Measurements from ENCODE around the gene NXPE4.
"Not testable (repeated sequence)": the region's sequence is repeated elsewhere in the genome, so short reads cannot be mapped to it uniquely, and the experiment has no call there.

The NXPE4 gene

DNA sequence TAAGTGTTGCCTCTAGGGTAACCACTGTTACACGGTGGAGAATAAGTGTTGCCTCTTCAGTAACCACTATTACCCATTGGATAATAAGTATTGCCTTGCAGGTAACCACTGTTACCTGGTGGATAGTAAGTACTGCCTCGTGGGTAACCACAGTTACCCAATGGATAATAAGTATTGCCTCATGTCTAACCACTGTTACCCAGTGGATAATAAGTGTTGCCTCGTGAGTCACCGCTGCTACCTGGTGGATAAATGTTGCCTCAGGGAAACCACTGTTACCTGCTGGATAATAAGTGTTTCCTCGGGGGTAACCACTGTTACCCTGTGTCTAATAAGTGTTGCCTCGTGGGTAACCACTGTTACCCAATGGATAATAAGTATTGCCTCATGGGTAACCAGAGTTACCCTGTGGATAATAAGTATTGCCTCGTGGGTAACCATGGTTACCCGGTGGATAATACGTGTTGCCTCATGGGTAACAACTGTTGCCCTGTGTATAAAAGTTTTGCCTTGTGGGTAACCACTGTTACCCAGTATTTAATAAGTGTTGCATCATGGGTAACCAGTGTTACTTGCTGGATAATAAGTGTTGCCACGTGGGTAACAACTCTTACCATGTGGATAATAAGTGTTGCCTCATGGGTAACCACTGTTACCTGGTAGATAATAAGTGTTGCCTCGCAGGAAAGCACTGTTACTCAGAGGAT lies 12.3 kb upstream of the NXPE4 start:
- Histone ChIP-seq H4K20me1 (ENCODE audit: low read depth, low read length) (no peaks in the 10 kb centered on the region), H3K36me3 (ENCODE audit: low read length) (no peaks in the 10 kb centered on the region), H3F3A (ENCODE audit: insufficient read depth) (no peaks in the 10 kb centered on the region), H3K9ac (ENCODE audit: low read length) (no peak overlapping the region), H3K9me3 (ENCODE audit: insufficient read depth, low read length) (peaks cover 14% of the 10 kb centered on the region; the same call in 1 of the 2 replicates), H3K4me3 (ENCODE audit: insufficient read depth, low read length, poor library complexity, severe bottlenecking) (no peak overlapping the region), H3K9me2 (replicated peaks; ENCODE audit: insufficient read depth, low read length) (no peaks in the 10 kb centered on the region), H3K27me3 (ENCODE audit: low read length) (no peaks in the 10 kb centered on the region), H3K27ac (ENCODE audit: low read depth, low read length) (no peak overlapping the region), H3K4me2 (ENCODE audit: low read depth, low read length, poor library complexity, severe bottlenecking) (no peak overlapping the region), H2AFZ (ENCODE audit: low read depth, low read length, severe bottlenecking) (no peak overlapping the region), H3K79me2 (ENCODE audit: insufficient read depth, low read length) (no peaks in the 10 kb centered on the region)
- TF ChIP-seq EZH2phosphoT487 (conservative IDR thresholded peaks at IDR 0.05; ENCODE audit: low read length), result no peak
- TF ChIP-seq, protein P1, sequence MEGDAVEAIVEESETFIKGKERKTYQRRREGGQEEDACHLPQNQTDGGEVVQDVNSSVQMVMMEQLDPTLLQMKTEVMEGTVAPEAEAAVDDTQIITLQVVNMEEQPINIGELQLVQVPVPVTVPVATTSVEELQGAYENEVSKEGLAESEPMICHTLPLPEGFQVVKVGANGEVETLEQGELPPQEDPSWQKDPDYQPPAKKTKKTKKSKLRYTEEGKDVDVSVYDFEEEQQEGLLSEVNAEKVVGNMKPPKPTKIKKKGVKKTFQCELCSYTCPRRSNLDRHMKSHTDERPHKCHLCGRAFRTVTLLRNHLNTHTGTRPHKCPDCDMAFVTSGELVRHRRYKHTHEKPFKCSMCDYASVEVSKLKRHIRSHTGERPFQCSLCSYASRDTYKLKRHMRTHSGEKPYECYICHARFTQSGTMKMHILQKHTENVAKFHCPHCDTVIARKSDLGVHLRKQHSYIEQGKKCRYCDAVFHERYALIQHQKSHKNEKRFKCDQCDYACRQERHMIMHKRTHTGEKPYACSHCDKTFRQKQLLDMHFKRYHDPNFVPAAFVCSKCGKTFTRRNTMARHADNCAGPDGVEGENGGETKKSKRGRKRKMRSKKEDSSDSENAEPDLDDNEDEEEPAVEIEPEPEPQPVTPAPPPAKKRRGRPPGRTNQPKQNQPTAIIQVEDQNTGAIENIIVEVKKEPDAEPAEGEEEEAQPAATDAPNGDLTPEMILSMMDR (IDR thresholded peaks at IDR 0.05; ENCODE audit: insufficient read depth, low read length, poor library complexity, severe bottlenecking), result no peak

DNA sequence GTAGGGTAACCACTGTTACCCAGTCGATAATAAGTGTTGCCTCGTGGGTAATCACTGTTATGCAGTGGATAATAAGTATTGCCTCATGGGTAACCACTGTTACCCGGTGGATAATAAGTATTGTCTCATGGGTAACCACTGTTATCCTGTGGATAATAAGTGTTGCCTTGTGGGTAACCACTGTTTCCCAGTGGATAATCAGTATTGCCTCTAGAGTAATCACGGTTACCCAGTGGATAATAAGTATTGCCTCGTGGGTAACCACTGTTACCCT lies 11.2 kb upstream of the NXPE4 start:
- H3F3A ChIP-seq (ENCODE audit: insufficient read depth); H3K36me3 ChIP-seq (ENCODE audit: low read length); H3K9me2 ChIP-seq (replicated peaks; ENCODE audit: insufficient read depth, low read length); H3K4me3 ChIP-seq (ENCODE audit: insufficient read depth, low read length, poor library complexity, severe bottlenecking); H2AFZ ChIP-seq (ENCODE audit: low read depth, low read length, severe bottlenecking); H3K27ac ChIP-seq (ENCODE audit: low read depth, low read length); H4K20me1 ChIP-seq (ENCODE audit: low read depth, low read length); H3K4me2 ChIP-seq (ENCODE audit: low read depth, low read length, poor library complexity, severe bottlenecking); H3K9ac ChIP-seq (ENCODE audit: low read length); H3K79me2 ChIP-seq (ENCODE audit: insufficient read depth, low read length); H3K27me3 ChIP-seq (ENCODE audit: low read length): not testable (repeated sequence)
- peaks cover 14% of the 10 kb centered on the region; the same call in 1 of the 2 replicates for H3K9me3 ChIP-seq (ENCODE audit: insufficient read depth, low read length)

DNA sequence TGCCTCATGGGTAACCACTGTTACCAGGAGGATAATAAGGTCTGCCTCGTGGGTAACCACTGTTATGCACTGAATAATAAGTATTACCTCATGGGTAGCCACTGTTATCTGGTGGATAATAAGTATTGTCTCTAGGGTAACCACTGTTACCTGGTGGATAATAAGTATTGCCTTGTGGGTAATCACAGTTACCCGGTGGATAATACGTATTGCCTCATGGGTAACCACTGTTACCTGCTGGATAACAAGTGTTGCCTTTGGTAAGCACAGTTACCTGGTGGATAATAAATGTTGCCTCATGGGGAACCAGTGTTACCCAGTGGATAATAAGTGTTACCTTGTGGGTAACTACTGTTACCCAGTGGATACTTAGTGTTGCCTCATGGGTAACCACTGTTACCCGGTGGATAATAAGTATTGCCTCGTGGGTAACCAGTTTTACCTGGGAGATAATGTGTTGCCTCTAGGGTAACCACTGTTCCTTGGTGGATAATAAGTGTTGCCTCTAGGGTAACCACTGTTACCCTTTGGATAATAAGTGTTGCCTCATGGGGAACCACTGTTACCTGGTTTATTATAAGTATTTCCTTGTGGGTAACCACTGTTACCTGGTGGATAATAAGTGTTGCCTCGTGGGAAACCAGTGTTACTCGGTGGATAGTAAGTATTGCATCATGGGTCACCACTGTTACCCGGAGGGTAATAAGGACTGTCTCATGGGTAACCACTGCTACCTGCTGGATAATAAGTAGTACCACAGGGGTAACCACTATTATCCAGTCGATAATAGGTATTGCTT lies 10.6 kb upstream of the NXPE4 start:
- H2AFZ ChIP-seq (ENCODE audit: low read depth, low read length, severe bottlenecking), result no peak overlapping the region
- H3K36me3 ChIP-seq (ENCODE audit: low read length), result no peaks in the 10 kb centered on the region
- TF ChIP-seq, protein P1 (IDR thresholded peaks at IDR 0.05; ENCODE audit: insufficient read depth, low read length, poor library complexity, severe bottlenecking), result no peak
- no peak for TF ChIP-seq EZH2phosphoT487 (conservative IDR thresholded peaks at IDR 0.05; ENCODE audit: low read length)
- H3K9ac ChIP-seq (ENCODE audit: low read length), result no peak overlapping the region
- no peaks in the 10 kb centered on the region for H3F3A ChIP-seq (ENCODE audit: insufficient read depth)
- H4K20me1 ChIP-seq (ENCODE audit: low read depth, low read length), result no peaks in the 10 kb centered on the region
- no peaks in the 10 kb centered on the region for H3K79me2 ChIP-seq (ENCODE audit: insufficient read depth, low read length)
- no peaks in the 10 kb centered on the region for H3K9me2 ChIP-seq (replicated peaks; ENCODE audit: insufficient read depth, low read length)
- H3K9me3 ChIP-seq (ENCODE audit: insufficient read depth, low read length), result peaks cover 14% of the 10 kb centered on the region; the same call in 1 of the 2 replicates
- H3K27ac ChIP-seq (ENCODE audit: low read depth, low read length), result no peak overlapping the region
- no peaks in the 10 kb centered on the region for H3K27me3 ChIP-seq (ENCODE audit: low read length)
- H3K4me2 ChIP-seq (ENCODE audit: low read depth, low read length, poor library complexity, severe bottlenecking), result no peak overlapping the region
- no peak overlapping the region for H3K4me3 ChIP-seq (ENCODE audit: insufficient read depth, low read length, poor library complexity, severe bottlenecking)

DNA sequence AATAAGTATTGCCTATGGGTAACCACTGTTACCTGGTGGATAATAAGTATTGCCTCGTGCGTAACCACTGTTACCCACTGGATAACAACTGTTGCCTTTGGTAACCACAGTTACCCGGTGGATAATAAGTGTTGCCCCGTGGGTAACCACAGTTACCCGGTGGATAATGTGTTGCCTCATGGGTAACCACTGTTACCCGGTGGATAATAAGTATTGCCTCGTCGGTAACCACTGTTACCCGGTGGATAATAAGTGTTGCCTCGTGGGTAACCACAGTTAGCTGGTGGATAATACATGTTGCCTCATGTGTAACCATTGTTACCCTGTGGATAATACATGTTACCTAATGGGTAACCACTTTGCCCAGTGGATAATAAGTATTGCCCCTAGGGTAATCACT lies 9.8 kb upstream of the NXPE4 start:
- no peaks in the 10 kb centered on the region for H3K79me2 ChIP-seq (ENCODE audit: insufficient read depth, low read length)
- H3K4me3 ChIP-seq (ENCODE audit: insufficient read depth, low read length, poor library complexity, severe bottlenecking), result no peak overlapping the region
- no peaks in the 10 kb centered on the region for H3K36me3 ChIP-seq (ENCODE audit: low read length)
- no peaks in the 10 kb centered on the region for H3K9me2 ChIP-seq (replicated peaks; ENCODE audit: insufficient read depth, low read length)
- H3K9ac ChIP-seq (ENCODE audit: low read length), result no peak overlapping the region
- no peak overlapping the region for H3K27ac ChIP-seq (ENCODE audit: low read depth, low read length)
- H3K27me3 ChIP-seq (ENCODE audit: low read length), result no peaks in the 10 kb centered on the region
- no peak overlapping the region for H3K4me2 ChIP-seq (ENCODE audit: low read depth, low read length, poor library complexity, severe bottlenecking)
- H3F3A ChIP-seq (ENCODE audit: insufficient read depth), result no peaks in the 10 kb centered on the region
- no peaks in the 10 kb centered on the region for H4K20me1 ChIP-seq (ENCODE audit: low read depth, low read length)
- TF ChIP-seq, protein P1 (IDR thresholded peaks at IDR 0.05; ENCODE audit: insufficient read depth, low read length, poor library complexity, severe bottlenecking), result no peak
- no peak for TF ChIP-seq EZH2phosphoT487 (conservative IDR thresholded peaks at IDR 0.05; ENCODE audit: low read length)
- H2AFZ ChIP-seq (ENCODE audit: low read depth, low read length, severe bottlenecking), result no peak overlapping the region
- peaks cover 6% of the 10 kb centered on the region; the same call in 1 of the 2 replicates for H3K9me3 ChIP-seq (ENCODE audit: insufficient read depth, low read length)
